Upper lobe of left lung (tissue), 4 donors: ENCODE data around the gene EXOC6B.

Experiments used
- CTCF ChIP-seq, 6 experiments: fragments of 450-650 bp in 4 of 6; fragments of 200-600 bp in 2 of 6; sonication (generic) in 2 of 6; IDR thresholded peaks; one replicate each; pipeline ENCODE4 v1.5.1; 2016 to 2019; ENCODE audit warnings: antibody characterized with exemption in 6 of 6
- POLR2A ChIP-seq, 4 donors: fragments of 450-650 bp; IDR thresholded peaks; one replicate each; pipeline ENCODE4 v1.5.1; 2016 to 2017; ENCODE audit warnings: antibody characterized with exemption in 4 of 4, mild to moderate bottlenecking in 2 of 4
- POLR2AphosphoS5 ChIP-seq, 2 donors: sonication (generic); formaldehyde crosslinking; IDR thresholded peaks; one replicate each; pipeline ENCODE4 v1.5.1; 2017; ENCODE audit warnings: antibody characterized with exemption in 2 of 2

DNA sequence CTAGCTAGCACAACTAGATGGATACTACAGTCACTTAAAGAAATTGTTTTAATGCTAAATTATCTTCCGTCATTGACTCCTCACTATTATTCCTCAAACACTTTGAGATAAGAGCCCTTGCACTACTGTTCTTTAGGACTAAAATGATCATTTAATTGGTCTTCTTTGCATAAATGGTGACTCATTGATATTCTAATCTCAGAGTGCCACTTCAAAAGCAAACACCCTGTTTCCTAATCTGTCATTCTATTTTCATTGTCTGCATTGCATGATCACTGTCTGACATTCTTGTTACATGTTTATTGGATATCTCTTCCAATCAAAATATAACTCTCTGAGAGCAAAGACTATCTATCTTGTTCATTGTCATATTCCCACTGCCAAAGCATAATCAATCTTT, 313.9 kb downstream of the EXOC6B start:
- no peak for TF ChIP-seq CTCF (IDR thresholded peaks at IDR 0.05)
- TF ChIP-seq POLR2AphosphoS5 (IDR thresholded peaks at IDR 0.05) = no peak
- no peak for TF ChIP-seq POLR2A (IDR thresholded peaks at IDR 0.05)
